GM12878 (cell line): ENCODE measurements around the gene MAGI2.

Source experiments
- NFYB ChIP-seq: IDR thresholded peaks from 2 replicates; pipeline ENCODE4 v1.6.1; 2011; ENCODE audit warnings: low read depth, mild to moderate bottlenecking, low read length, improper control_type of control experiment, moderate library complexity; ENCODE audit not compliant: insufficient read depth
- PAX8 ChIP-seq: fragments of 450-650 bp; IDR thresholded peaks from 2 replicates; pipeline ENCODE4 v1.6.1; 2017; ENCODE audit warnings: mild to moderate bottlenecking, moderate library complexity
- RBBP5 ChIP-seq: fragments of 200-600 bp; sonication (generic); conservative IDR thresholded peaks from 2 replicates; pipeline ENCODE4 v1.6.1; 2016
- TF ChIP-seq, protein P1 (sequence below), 3 experiments: IDR thresholded peaks in 2 of 3; conservative IDR thresholded peaks in 1 of 3; 2 replicates each; pipeline ENCODE4 v1.5.1; 2011; ENCODE audit warnings: low read depth in 3 of 3, low read length in 3 of 3, mild to moderate bottlenecking in 3 of 3, control low read depth in 2 of 3, moderate library complexity in 2 of 3, inconsistent platforms in 1 of 3, mixed read lengths in 1 of 3; ENCODE audit not compliant: control insufficient read depth in 2 of 3, insufficient read depth in 1 of 3; ENCODE audit errors: extremely low read depth in 1 of 3

DNA sequence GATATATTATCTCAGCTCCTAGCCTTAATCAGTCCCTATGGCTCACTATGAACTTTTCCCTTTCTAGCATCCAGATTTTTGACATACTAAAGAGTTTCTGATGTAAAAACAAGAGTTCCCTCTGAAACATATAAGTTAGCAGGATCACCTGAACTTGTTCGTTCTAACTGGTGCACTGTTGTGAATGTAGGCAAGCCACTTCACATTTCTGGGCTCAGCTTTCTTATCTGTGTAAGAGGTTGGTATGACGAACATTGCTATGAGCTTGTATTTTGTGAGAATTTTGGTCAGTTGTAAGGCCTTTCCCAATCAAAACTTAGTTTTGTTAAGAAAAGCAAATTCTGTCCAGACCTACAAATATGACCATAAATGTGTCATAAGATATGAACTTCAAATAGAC lies 46.1 kb downstream of the MAGI2 start:
- TF ChIP-seq, protein P1, sequence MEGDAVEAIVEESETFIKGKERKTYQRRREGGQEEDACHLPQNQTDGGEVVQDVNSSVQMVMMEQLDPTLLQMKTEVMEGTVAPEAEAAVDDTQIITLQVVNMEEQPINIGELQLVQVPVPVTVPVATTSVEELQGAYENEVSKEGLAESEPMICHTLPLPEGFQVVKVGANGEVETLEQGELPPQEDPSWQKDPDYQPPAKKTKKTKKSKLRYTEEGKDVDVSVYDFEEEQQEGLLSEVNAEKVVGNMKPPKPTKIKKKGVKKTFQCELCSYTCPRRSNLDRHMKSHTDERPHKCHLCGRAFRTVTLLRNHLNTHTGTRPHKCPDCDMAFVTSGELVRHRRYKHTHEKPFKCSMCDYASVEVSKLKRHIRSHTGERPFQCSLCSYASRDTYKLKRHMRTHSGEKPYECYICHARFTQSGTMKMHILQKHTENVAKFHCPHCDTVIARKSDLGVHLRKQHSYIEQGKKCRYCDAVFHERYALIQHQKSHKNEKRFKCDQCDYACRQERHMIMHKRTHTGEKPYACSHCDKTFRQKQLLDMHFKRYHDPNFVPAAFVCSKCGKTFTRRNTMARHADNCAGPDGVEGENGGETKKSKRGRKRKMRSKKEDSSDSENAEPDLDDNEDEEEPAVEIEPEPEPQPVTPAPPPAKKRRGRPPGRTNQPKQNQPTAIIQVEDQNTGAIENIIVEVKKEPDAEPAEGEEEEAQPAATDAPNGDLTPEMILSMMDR (IDR thresholded peaks at IDR 0.05 in 2 of 3, conservative IDR thresholded peaks at IDR 0.05 in 1 of 3; ENCODE audit: control insufficient read depth in 2 of 3, extremely low read depth in 1 of 3, insufficient read depth in 1 of 3, low read depth in 3 of 3, low read length in 3 of 3): no peak
- no peak for TF ChIP-seq RBBP5
- TF ChIP-seq PAX8: no peak
- TF ChIP-seq NFYB: no peak
